Measurements from ENCODE around the gene CA11. TPM values are rescaled to one million over a fixed set of nuclear protein-coding genes. Genes with fewer than 3 reads are reported as not detected.

The CA11 gene
- total and polyA plus RNA-seq, 9 of the 15 experiments (the other 6 are each of a cell fraction or from before 2014, with no cell fraction given) = 2.9 to 19.9 (median 8.3) TPM

GRCh38 chr19:48637449-48637947 lies 8.5 kb downstream of the CA11 start (continued):
- TF ChIP-seq ZNF282 (CRISPR knock-in tag; IDR thresholded peaks at IDR 0.05) (no peak), CCNT2 (IDR thresholded peaks at IDR 0.05; ENCODE audit: borderline replicate concordance, extremely low read depth, insufficient read length, low read depth, low read length) (peak; percentile 93), ZSCAN29 (IDR thresholded peaks at IDR 0.05) (no peak), RERE (CRISPR knock-in tag; IDR thresholded peaks at IDR 0.05; ENCODE audit: borderline replicate concordance) (peak; percentile 37; the same call in 1 of the 2 replicates), HMG20B (CRISPR knock-in tag; IDR thresholded peaks at IDR 0.05) (no peak), ZSCAN32 (CRISPR knock-in tag; IDR thresholded peaks at IDR 0.05) (no peak), KLF13 (tag; IDR thresholded peaks at IDR 0.05; ENCODE audit: borderline replicate concordance, low read depth) (no peak), TFAM (CRISPR knock-in tag; conservative IDR thresholded peaks at IDR 0.05) (no peak), BRD9 (IDR thresholded peaks at IDR 0.05; ENCODE audit: low read depth, partially characterized antibody) (peak; percentile 43), PHB (CRISPR knock-in tag; IDR thresholded peaks at IDR 0.05) (no peak), KDM2B (CRISPR knock-in tag; IDR thresholded peaks at IDR 0.05) (no peak), E4F1 (CRISPR knock-in tag; IDR thresholded peaks at IDR 0.05; ENCODE audit: borderline replicate concordance) (no peak), HNRNPK (IDR thresholded peaks at IDR 0.05; ENCODE audit: low read depth, low read length, poor library complexity, severe bottlenecking) (no peak), GABPB2 (CRISPR knock-in tag; conservative IDR thresholded peaks at IDR 0.05) (no peak), BACH1 (tag; IDR thresholded peaks at IDR 0.05) (no peak), TRIM24 (IDR thresholded peaks at IDR 0.05) (0 out of 4 replicates have a peak, but pooled peaks of 1 of the 2 experiments have one; percentile 6), STAT5A (IDR thresholded peaks at IDR 0.05; ENCODE audit: borderline replicate concordance, low read length) (no peak), ZNF395 (CRISPR knock-in tag; IDR thresholded peaks at IDR 0.05) (no peak; the same call in none of the 2 replicates)
- TF ChIP-seq, protein P1, sequence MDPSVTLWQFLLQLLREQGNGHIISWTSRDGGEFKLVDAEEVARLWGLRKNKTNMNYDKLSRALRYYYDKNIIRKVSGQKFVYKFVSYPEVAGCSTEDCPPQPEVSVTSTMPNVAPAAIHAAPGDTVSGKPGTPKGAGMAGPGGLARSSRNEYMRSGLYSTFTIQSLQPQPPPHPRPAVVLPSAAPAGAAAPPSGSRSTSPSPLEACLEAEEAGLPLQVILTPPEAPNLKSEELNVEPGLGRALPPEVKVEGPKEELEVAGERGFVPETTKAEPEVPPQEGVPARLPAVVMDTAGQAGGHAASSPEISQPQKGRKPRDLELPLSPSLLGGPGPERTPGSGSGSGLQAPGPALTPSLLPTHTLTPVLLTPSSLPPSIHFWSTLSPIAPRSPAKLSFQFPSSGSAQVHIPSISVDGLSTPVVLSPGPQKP (CRISPR knock-in tag; IDR thresholded peaks at IDR 0.05) = no peak

Measured in K562 (cell line).